Stimulated activated CD8-positive, alpha-beta memory T cell treated with anti-CD3 and anti-CD28 coated beads, Interleukin-4, amount 100 ng/mL, for 4 hours (primary cell): Measurements from ENCODE around the gene ATP8A2.
"Not testable (repeated sequence)": the region's sequence is repeated elsewhere in the genome, so short reads cannot be mapped to it uniquely, and the experiment has no call there.

Experiments
- DNase-seq, 2 donors: peaks; one replicate each; pipeline ENCODE4 v3.0.0-alpha.2; 2020; ENCODE audit warnings: low read depth in 2 of 2, low spot score in 1 of 2

The ATP8A2 gene

DNA sequence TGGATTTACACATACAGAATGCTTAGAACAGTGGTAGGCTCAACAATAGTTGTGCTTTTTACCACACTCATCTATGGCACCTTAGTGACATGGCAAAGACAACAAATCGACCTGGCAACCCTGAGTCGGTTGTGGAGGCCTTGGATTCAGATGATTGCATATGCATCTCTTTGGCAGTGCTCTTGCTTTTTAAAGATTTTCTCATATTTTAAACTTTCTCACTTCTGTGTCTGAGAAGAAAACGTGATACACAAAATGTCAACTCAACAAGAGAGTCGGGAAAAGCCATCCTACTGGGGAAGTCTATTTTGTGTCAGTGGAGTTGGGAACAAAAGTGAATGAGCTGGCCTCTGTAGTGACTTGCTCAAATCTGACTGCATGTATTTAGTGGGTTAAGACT, 85.8 kb downstream of the ATP8A2 start:
- DNase-seq = no peak

DNA sequence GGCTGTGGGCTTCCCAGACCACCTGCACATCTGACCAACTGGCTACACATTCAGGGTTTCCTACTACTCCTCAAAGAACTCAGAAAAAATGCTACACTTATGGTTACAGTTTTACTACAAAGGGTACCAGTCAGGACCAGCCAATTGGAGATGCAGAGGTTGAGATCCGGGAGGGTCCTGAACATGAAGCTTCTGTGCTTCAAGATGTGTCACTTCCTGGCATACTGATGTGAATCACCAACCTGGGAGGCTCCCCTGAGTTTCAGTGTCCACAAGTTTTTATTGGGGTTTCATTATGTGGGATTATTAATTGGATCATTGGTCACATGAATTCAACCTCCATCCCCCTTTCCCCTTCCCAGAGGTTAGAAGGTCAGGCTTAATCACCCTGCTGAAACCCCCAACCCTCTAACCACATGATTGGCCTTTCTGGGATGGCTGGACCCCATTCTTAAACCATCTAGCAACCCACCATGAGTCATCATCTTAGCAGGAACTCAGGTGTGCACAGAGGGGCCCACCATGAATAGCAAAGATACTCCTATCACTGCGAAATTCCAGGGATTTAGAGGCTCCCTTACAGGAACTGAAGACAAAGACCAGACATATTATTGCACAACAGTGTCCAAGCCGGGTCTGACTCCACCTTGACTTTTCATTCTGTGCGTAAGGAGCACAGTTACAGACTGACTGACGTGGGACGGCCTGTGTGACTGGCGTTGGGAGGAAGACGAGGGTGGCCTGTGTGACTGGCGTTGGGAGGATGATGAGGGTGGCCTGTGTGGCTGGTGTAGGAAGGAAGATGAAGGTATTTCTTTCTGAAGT, 90.7 kb downstream of the ATP8A2 start:
- no peak for DNase-seq

DNA sequence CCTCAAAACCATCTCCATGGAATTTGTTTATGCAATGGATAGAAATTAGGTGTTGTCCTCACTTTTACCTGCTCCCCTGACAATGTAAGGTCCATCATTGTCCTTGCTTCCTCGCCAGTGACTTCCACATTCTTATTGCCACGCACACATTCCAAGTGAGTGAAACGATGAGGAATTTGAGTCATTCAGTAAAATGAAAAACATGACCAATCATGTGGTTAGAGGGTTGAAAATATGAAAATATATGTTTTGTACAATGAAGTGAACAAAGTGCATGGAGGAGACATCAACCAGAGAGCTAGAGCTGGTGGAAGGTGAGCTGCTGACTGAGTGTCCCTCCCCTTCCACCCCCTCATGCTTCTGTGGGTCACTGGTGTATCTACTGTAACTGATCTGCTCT, 91.7 kb downstream of the ATP8A2 start:
- no peak for DNase-seq

DNA sequence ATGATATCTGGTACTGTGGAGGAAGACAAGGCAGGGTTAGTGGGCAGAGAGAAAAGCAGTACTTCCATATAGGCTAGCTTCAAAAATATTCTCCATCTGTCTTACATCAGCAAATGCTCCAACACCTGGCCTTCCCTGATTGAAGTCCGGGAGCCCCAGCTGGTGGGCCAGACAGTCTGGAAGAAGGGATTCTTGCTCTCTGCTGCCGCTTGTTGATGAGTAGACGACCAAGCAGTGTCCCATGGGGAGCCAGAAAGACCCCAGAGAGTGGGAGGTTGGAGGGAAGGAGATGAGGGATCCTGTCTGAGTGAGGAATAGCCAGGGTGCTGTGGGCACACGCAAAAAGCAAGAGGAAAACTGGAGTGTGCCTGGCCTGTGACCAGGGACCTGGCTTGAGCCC, 95.1 kb downstream of the ATP8A2 start:
- no peak for DNase-seq

DNA sequence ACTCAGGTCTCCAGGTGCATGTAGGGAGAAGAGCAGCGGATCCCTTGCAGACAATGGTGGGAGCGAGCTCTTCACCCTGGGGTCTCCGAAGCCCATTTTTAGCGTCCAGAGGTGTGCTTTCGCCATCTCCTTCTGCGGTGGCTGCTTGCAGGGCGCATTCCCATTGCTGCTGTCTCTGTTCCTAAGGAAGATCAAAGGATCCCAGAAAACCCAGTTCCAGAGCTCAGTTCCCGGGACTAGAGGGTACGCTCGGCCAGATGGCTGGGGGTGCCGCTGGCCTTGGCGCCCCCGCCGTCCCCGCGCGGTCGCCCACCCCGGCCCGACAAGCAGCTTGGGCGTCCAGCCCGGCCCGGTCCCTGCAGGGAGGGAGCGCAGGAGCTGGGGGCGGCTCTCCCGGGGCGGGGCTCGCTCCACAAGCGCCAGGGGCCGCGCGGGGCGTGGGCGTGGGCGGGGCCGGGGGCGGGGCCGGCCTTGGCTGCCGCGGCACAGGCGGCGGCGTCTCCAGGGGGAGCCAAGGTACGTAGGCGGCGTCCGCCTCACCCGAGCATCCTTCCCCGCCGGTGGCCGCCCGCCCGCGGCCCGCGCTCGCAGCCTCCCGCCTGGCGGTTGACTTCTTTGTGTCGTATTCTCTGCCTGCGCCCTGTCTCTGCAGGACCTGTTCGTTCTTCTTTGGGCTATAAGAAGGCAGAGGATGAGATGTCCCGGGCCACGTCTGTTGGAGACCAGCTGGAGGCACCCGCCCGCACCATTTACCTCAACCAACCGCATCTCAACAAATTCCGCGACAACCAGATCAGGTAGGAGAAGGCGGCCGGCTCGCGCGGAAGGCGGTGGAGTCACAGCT, 96.8 kb downstream of the ATP8A2 start:
- DNase-seq = no peak

DNA sequence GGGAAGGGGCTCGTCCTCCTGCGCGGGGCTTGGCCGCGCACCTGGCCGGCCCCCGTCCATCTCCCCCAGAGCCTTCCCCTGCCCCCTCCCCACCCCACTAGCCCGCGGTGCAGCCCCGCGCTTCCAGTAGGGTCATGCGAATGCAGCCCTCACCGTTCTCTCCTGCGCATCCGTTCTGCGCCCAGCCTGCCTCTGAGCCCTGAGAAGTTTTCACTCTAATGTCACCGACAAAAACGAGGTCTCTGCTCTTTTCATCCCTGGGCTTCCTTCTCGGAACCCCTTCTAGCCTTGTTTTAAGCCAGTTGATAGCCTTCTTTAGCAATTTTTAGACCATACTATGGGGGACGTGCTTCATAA, 97.4 kb downstream of the ATP8A2 start:
- DNase-seq = no peak

DNA sequence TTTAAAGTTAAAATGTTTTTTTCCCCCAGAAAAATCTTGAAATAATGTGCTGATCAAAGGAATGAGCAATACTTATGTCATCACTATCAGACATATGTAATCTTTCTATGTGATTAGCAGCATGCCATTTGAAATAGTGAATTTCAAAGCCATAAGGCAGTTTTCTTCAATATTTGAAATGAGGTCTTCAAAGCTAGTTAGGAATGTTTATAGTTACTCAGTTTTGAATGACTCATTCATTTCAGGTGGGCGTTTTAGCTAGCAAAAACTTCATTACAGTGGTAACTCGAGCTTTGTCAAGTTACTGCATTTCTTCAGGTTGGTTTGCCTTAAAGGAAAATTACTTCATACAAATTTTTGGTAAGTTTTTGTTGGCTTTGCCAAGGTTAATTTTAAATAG, 102.1 kb downstream of the ATP8A2 start:
- DNase-seq = no peak

DNA sequence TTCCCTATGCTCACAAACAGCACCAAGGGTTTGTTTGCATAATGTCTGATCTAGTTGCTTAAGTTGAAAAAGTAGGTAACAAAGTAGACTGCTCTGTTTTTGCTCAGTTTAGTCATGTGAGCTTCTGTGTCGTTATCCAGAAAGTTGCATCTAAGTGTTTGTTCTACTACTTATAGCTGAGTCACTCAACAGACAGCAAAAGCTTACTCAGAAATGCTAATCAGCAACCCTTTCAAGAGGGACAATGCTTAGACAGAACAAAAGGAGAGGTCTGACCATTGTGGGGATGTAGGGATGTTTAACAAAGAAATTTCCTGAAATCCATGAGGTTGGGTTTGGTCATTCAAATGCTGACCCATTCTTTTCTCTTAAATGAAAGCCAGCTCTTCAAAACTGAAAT, 106.4 kb downstream of the ATP8A2 start:
- DNase-seq = no peak

DNA sequence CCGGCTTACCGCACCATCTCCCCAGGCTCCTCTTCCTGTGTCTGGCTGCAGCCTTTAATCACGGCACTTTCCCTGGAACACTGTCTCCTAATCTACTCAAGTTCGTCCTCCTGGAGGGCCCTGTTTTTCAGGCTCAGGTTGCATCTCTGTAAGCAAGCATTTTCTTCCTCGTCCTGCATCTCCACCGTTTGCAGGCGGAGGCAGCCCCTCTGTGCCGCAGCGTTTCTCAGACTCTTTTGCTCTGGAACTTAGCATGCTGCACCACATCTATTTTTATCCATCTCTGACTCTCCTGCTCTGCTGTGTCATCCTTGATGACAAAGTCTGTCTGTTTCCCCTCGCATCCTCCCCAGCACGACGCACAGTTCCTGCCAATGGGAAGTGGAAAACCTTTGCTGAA, 117.5 kb downstream of the ATP8A2 start:
- DNase-seq = no peak

DNA sequence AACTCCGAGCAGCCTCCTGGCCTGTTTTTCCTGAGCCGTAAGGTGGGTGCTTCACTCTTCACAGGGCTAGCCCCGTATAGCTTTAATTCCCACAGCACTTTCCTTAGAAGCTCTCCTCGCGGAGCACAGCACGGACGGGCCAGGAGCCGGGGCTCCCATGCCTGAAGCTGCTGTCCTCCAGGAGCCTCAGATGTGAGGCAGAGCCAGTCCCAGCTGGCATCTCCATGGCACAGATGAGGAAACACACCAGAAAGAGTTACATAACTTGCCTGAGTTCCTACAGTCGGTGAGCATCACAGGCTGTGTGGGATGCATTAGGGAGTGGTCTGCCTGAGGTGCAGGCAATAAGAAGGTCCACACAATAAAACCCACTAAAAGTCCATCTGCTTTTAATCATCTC, 118.5 kb downstream of the ATP8A2 start:
- no peak for DNase-seq

DNA sequence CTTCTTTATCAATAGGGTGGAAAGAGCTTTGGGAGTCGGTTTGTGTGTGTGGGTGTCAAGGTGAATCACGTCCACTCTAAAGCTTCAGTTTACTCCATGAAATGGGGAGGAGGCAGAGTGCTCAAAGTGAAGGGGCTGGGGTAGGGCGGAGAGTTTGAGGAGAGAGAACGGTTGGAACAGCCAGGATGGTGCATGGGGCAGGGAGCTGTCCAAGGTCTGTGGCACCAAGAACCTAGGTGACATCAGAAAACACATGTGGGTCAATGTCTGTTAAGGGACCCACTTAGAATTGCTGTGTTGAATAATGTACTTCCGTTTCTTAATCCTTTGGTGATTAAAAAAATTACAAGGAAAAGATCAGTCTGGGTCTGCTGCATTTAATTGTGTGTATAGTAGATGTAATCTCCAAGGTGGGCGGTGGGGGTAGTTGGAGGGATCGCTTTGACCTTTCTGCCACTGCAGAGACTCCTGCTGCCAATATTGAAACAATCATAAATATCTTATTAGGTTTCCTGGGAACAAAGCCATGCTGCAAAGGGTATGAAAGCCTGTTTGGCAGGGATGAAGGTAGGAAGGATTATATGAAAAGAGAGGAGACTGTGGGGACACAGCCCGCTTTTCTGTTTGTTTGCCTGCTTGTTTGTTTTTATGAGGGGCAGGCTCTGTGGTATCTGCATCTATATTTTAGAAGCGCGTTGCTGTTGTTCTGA, 122.3 kb downstream of the ATP8A2 start:
- no peak for DNase-seq

DNA sequence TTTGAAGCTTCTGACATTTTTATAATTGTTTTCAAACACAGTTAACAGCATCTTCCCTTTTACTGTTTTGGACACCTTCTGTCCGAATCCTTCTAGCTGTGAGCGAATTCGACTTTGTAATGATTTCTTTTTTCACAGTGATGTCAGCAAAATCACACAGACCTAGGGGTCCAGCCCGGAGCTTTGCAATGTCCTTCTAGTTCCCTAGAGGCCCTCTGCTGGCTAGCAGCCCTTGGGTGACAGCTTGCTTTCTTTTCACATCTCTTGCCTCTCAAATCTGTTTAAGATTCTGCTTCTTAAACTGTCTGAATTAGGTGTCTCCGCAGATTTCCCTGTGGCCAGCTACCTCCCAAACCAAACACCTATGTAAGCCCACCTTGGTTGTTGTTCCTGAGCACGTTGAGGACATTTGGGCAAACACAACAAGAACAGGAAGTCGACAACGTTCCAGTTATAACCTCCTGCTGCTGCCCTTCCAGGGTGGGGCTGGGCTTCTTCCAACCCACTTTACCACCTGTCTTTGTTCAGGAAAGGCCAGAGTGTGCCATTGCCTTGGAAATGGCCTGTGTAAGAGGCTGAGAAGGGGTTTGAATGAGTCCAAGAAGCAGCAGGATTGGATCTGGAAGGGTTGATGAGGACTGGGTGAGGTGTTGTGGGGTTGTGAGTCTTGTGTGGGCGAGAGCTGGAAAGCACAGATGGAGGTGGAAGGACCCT, 123.1 kb downstream of the ATP8A2 start:
- no peak for DNase-seq

DNA sequence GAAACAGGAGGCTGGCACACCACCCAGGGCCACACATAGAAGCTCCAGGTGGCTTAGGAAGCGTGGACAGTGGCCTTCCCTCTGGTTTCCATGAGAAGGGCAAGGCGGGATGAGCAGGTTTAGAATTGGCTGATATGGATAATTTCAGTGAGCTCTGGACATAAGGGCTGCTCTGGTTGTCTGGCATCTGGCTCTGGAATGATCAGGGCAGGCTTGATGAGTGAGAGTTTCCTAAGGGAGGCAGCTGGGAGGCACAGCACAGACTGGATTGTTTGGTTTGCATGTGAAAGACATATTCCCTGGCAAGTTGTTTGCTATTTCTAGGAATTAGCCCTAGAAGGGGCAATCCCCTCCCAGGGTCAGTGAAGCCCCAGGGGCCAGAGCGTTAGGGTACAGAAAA, 129.5 kb downstream of the ATP8A2 start:
- DNase-seq = no peak

DNA sequence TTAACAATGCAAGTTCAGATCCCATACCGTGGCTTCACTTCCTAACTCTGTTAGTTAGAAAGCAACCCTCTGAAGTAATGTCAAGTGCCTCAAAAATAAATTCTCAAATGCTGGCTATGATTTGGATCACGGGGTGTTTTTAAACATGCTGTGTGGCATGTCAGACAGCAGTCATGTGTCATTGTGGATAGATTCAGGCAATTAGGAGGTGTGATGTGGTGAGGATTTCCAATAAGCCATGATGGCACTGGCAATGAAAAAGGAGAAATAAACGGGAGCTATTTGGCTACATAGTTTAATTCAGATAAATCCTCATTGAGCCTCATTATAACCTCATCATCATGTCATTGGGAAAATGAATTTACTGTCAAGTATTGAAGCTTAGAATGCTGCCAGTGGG, 130.3 kb downstream of the ATP8A2 start:
- DNase-seq = no peak

DNA sequence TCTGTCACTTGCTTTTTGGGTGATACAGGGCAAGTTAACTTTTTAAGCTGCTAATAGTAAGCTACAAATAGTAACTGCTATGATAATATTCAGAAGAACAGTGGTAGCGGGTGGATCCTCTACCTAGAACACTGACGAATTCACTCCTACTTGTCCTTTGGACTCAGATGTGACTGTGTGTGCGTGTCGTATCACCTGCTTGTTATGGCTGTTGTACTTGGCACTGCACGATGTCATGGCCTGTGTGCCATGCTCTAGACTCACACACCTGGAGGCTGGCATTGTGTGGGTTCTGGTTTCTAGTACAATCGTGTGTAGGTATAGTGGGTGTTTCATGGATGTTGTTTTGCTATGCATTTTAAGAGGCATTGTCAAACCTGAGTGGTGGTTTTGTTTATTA, 130.8 kb downstream of the ATP8A2 start:
- no peak for DNase-seq

DNA sequence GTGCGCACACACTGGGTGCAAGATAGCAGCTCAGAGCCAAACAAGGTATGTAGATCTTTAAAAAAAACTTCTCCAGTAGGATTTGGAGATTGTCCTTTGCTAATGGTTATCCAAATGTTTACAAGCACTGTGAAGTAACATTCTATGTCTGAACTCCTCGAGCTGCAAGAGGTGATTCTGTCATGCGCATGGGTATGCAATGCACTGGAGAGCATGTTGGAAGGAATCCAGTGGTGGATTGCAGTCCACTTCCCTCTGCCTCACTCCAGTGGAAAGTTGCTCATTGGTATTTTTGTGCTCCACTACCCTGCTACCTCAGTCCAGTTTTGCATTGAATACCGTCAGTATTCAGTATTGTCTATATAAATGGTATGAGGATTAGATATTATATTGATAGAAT, 132.1 kb downstream of the ATP8A2 start:
- DNase-seq = no peak

DNA sequence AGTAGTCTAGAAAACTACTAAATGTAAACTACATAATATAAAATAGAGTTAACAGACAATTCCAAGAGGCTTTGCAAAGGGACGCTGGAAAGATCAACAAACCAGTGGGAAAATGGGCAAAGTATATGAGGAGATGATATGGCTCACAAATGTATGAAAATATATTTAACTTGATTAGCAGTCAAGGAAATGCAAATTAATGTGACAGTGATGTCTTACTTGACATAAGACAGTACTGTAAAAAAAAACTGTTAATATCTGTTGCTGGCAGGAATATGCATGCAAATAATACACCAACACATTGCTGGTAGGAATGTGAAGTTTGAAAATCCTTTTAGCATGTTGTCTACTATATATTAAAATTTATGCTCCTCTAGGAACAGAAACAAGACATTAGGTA, 136.1 kb downstream of the ATP8A2 start:
- no peak for DNase-seq

DNA sequence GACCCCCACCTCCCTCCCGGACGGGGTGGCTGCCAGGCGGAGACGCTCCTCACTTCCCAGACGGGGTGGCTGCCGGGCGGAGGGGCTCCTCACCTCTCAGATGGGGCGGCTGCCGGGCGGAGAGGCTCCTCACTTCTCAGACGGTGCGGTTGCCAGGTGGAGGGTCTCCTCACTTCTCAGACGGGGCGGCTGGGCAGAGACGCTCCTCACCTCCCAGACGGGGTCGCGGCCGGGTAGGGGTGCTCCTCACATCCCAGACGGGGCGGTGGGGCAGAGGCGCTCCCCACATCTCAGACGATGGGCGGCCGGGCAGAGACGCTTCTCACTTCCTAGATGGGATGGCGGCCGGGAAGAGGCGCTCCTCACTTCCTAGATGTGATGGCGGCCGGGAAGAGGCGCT, 141.3 kb downstream of the ATP8A2 start:
- DNase-seq = not testable (repeated sequence)

DNA sequence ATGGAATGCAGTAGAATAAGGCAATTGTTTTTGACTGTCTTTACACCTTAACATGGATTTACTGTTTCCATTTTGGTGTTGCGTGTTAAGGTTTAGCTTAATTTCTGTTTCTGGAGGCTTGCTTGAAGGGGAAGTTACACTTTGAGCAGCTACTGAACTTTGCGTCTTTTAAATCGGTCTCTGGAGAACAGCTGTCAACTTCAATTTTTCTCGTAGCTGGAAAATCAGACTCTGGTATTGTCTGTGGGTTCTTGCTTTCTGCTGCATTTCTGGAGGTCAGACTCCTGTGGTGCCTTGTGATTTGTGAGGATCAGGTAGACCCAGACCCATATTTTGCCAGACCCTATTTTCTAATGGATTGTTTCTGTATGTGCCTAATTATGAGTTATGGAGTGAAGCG, 146.7 kb downstream of the ATP8A2 start:
- DNase-seq = no peak

DNA sequence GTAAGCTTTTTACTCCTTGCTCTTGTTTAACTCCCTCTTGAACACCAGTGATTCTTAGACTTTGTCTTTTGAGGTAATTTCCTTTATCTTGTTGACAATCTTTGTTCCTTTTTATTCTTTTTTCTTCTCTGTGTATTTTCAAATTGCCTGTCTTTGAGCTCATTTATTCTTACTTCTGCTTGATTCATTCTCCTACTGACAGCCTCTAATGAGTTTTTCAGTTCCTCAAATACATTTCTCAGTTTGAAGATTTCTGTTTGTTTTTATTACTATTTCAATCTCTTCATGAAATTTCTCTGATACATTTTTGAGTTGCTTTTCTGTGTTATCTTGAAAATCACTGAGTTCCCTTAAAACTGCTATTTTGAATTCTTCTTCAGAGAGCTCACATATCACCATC, 154.1 kb downstream of the ATP8A2 start:
- no peak for DNase-seq

DNA sequence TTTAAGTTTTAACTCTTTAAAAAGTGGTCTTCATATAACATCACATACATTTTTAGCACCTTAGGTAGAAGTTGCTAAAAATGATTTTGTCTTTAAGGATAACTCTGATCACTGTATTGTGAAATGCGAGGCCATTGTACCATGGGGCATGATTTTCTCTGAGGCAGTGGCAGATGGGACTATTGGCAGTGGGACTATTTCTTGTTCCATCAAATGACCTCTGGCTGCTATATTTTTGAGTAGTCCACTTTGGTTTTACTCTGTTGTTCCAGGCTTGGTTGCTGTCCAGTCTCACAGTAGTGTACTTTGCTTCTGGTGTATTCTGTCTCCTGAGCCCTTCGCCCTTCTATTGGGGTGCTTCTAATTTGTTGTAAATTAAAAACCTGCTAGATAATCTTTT, 156.5 kb downstream of the ATP8A2 start:
- no peak for DNase-seq
